H9 (cell line): ENCODE data around the gene CLK2. TPM values are rescaled to one million over a fixed set of nuclear protein-coding genes. Genes with fewer than 3 reads are reported as not detected.

Experiments
- DNase-seq: peaks from one replicate; pipeline ENCODE4 v3.0.0-alpha.2; 2017
- H2AFZ ChIP-seq: one replicate; pipeline ENCODE4 v1.6.1; 2013; ENCODE audit warnings: mild to moderate bottlenecking, low read length, control low read depth, moderate library complexity
- H2AK5ac ChIP-seq: 2 replicates; pipeline ENCODE4 v1.6.1; 2013; ENCODE audit warnings: low read length, control low read depth, mixed read lengths; ENCODE audit not compliant: insufficient read length
- H2BK120ac ChIP-seq: one replicate; pipeline ENCODE4 v1.6.1; 2013; ENCODE audit warnings: low read depth, mild to moderate bottlenecking, low read length, control low read depth, inconsistent platforms; ENCODE audit not compliant: poor library complexity, severe bottlenecking
- H2BK12ac ChIP-seq: 2 replicates; pipeline ENCODE4 v1.6.1; 2013; ENCODE audit warnings: low read length, control low read depth, mixed read lengths, low read depth; ENCODE audit not compliant: insufficient read length
- H2BK15ac ChIP-seq: 2 replicates; pipeline ENCODE4 v1.6.1; 2013; ENCODE audit warnings: low read depth, low read length, control low read depth
- H2BK20ac ChIP-seq: one replicate; pipeline ENCODE4 v1.6.1; 2013; ENCODE audit warnings: low read depth, mild to moderate bottlenecking, low read length, control low read depth, inconsistent platforms; ENCODE audit not compliant: poor library complexity, severe bottlenecking
- H2BK5ac ChIP-seq: 2 replicates; pipeline ENCODE4 v1.6.1; 2013; ENCODE audit warnings: low read length, control low read depth, mixed read lengths; ENCODE audit not compliant: insufficient read length
- H3K14ac ChIP-seq: 2 replicates; pipeline ENCODE4 v1.6.1; 2013; ENCODE audit warnings: low read length, control low read depth; ENCODE audit not compliant: insufficient read depth
- H3K18ac ChIP-seq: 2 replicates; pipeline ENCODE4 v1.6.1; 2013; ENCODE audit warnings: low read depth, mild to moderate bottlenecking, mixed read lengths, low read length, control low read depth; ENCODE audit not compliant: insufficient read length
- H3K23ac ChIP-seq: 2 replicates; pipeline ENCODE4 v1.6.1; 2013; ENCODE audit warnings: low read length, control low read depth, mixed read lengths, low read depth; ENCODE audit not compliant: insufficient read length
- H3K23me2 ChIP-seq: 2 replicates; pipeline ENCODE4 v1.6.1; 2013; ENCODE audit warnings: low read depth, mild to moderate bottlenecking, mixed read lengths, low read length, control low read depth; ENCODE audit not compliant: insufficient read length, poor library complexity, severe bottlenecking
- H3K27ac ChIP-seq: 2 replicates; pipeline ENCODE4 v1.5.1; 2013; ENCODE audit warnings: low read length, control low read depth, mixed read lengths, low read depth; ENCODE audit not compliant: insufficient read length
- H3K27me3 ChIP-seq: 2 replicates; pipeline ENCODE4 v1.6.1; 2013; ENCODE audit warnings: low read length, control low read depth, inconsistent platforms; ENCODE audit not compliant: insufficient read depth
- H3K4ac ChIP-seq: 2 replicates; pipeline ENCODE4 v1.6.1; 2013; ENCODE audit warnings: low read depth, mild to moderate bottlenecking, control low read depth, inconsistent platforms, low read length, moderate library complexity
- H3K4me1 ChIP-seq: 2 replicates; pipeline ENCODE4 v1.6.1; 2013; ENCODE audit warnings: low read length, control low read depth, inconsistent platforms; ENCODE audit not compliant: insufficient read depth
- H3K4me2 ChIP-seq: 2 replicates; pipeline ENCODE4 v1.6.1; 2013; ENCODE audit warnings: low read length, control low read depth, mixed read lengths; ENCODE audit not compliant: insufficient read length, insufficient read depth
- H3K56ac ChIP-seq: 2 replicates; pipeline ENCODE4 v1.6.1; 2013; ENCODE audit warnings: low read depth, mild to moderate bottlenecking, mixed read lengths, low read length, control low read depth; ENCODE audit not compliant: insufficient read length
- H3K79me1 ChIP-seq: 2 replicates; pipeline ENCODE4 v1.6.1; 2013; ENCODE audit warnings: low read depth, mild to moderate bottlenecking, moderate library complexity, low read length, control low read depth, inconsistent platforms; ENCODE audit not compliant: insufficient read depth, poor library complexity, severe bottlenecking
- H3K79me2 ChIP-seq: 2 replicates; pipeline ENCODE4 v1.6.1; 2013; ENCODE audit warnings: low read length, control low read depth, inconsistent platforms; ENCODE audit not compliant: insufficient read depth
- H3K9ac ChIP-seq: 2 replicates; pipeline ENCODE4 v1.6.1; 2013; ENCODE audit warnings: low read length, control low read depth, mixed read lengths; ENCODE audit not compliant: insufficient read length; ENCODE audit errors: extremely low read depth
- H3K9me3 ChIP-seq: one replicate; pipeline ENCODE4 v1.6.1; 2013; ENCODE audit warnings: low read depth, low read length, inconsistent platforms; ENCODE audit not compliant: control insufficient read depth
- H3T11ph ChIP-seq: one replicate; pipeline ENCODE4 v1.6.1; 2013; ENCODE audit warnings: mild to moderate bottlenecking, low read length, control low read depth, inconsistent platforms
- H4K20me1 ChIP-seq: one replicate; pipeline ENCODE4 v1.6.1; 2013; ENCODE audit not compliant: control insufficient read depth, insufficient read length, insufficient read depth
- H4K5ac ChIP-seq: 2 replicates; pipeline ENCODE4 v1.6.1; 2013; ENCODE audit warnings: low read depth, mild to moderate bottlenecking, mixed read lengths, low read length, control low read depth; ENCODE audit not compliant: insufficient read length
- H4K8ac ChIP-seq: replicated peaks from 2 replicates; pipeline ENCODE4 v1.6.1; 2013; ENCODE audit warnings: low read length, control low read depth, mixed read lengths, low read depth; ENCODE audit not compliant: insufficient read length
- H4K91ac ChIP-seq: 2 replicates; pipeline ENCODE4 v1.6.1; 2013; ENCODE audit warnings: low read depth, mild to moderate bottlenecking, moderate library complexity, mixed read lengths, low read length, control low read depth; ENCODE audit not compliant: insufficient read length
- H3K27ac Mint-ChIP-seq, 3 experiments: 2 replicates in 2 of 3; 3 replicates in 1 of 3; pipeline ENCODE4 v1.8.0; 2020 to 2021; ENCODE audit warnings: mixed read lengths in 3 of 3, mild to moderate bottlenecking in 1 of 3, moderate library complexity in 1 of 3
- H3K27me3 Mint-ChIP-seq: 2 replicates; pipeline ENCODE4 v1.8.0; 2021; ENCODE audit warnings: low read depth, mild to moderate bottlenecking, moderate library complexity, mixed read lengths
- H3K36me3 Mint-ChIP-seq, 3 experiments: 2 replicates in 2 of 3; 3 replicates in 1 of 3; pipeline ENCODE4 v1.8.0; 2020 to 2021; ENCODE audit warnings: low read depth in 3 of 3, mixed read lengths in 3 of 3; ENCODE audit not compliant: insufficient read depth in 1 of 3
- H3K4me1 Mint-ChIP-seq, 2 experiments: 2 replicates each; pipeline ENCODE4 v1.8.0; 2020; ENCODE audit warnings: mixed read lengths in 2 of 2
- H3K4me3 Mint-ChIP-seq, 2 experiments: 2 replicates in 1 of 2; 3 replicates in 1 of 2; pipeline ENCODE4 v1.8.0; 2020 to 2021; ENCODE audit warnings: mild to moderate bottlenecking in 2 of 2, mixed read lengths in 2 of 2, moderate library complexity in 1 of 2
- H3K9me3 Mint-ChIP-seq, 2 experiments: 2 replicates in 1 of 2; 3 replicates in 1 of 2; pipeline ENCODE4 v1.8.0; 2020; ENCODE audit warnings: mild to moderate bottlenecking in 2 of 2, mixed read lengths in 2 of 2, moderate library complexity in 1 of 2
- CTCF ChIP-seq: fragments of 200-600 bp; sonication (generic); conservative IDR thresholded peaks from 3 replicates; pipeline ENCODE4 v1.8.0; 2021; ENCODE audit warnings: antibody characterized with exemption, mild to moderate bottlenecking
- WGBS: extraction: QIAGEN DNeasy Blood & Tissue Kit; methylation state at CpG from one replicate; pipeline ENCODE4 v1.1.7; 2013; ENCODE audit warnings: missing lambda C conversion rate, low lambda C conversion rate, mixed read lengths; ENCODE audit not compliant: insufficient read length; ENCODE audit errors: extremely low coverage; 5-methylcytosine and 5-hydroxymethylcytosine counted together
- total RNA-seq: library from RNA; stranded (reverse); gene quantifications from 2 replicates; pipeline ENCODE4 v1.2.1, GENCODE V29; 2021

CLK2 gene
- total RNA-seq, 1 experiment from 2014 or later: 77.5 TPM

- Histone ChIP-seq H2BK12ac (no peak overlapping the region), H3K9ac (no peak overlapping the region), H3K14ac (no peak overlapping the region), H3K23me2 (peaks cover 14% of the 10 kb centered on the region), H4K8ac (no peak overlapping the region), H3K4ac (no peak overlapping the region), H4K91ac (no peak overlapping the region), H4K5ac (no peak overlapping the region), H3K27me3 (no peaks in the 10 kb centered on the region), H3K9me3 (no peaks in the 10 kb centered on the region), H3K79me2 (no peaks in the 10 kb centered on the region), H4K20me1 (no peaks in the 10 kb centered on the region), H2BK120ac (no peak overlapping the region), H3K4me1 (peaks cover 4% of the 10 kb centered on the region; the same call in 1 of the 2 replicates), H3T11ph (no peak overlapping the region), H2BK20ac (no peak overlapping the region), H2AFZ (no peak overlapping the region), H3K56ac (no peak overlapping the region), H2BK5ac (no peak overlapping the region), H3K23ac (no peak overlapping the region), H3K18ac (no peak overlapping the region), H3K27ac (no peak overlapping the region), H2AK5ac (no peak overlapping the region), H2BK15ac (no peak overlapping the region), H3K4me2 (peak overlapping the region; percentile 67), H3K79me1 (no peaks in the 10 kb centered on the region)
- Mint-ChIP-seq H3K27ac (peak overlapping the region in 1 of 3 experiments; percentile 68; a peak in 3 of 7 replicates), H3K36me3 (peaks cover 8 to 31% (median 26%) of the 10 kb centered on the region in 3 experiments; a peak in 6 of 7 replicates), H3K4me3 (peak overlapping the region; percentile 73 to 88), H3K9me3 (no peaks in the 10 kb centered on the region), H3K4me1 (peaks cover 30 to 32% of the 10 kb centered on the region in 2 experiments), H3K27me3 (no peaks in the 10 kb centered on the region; the same call in 1 of the 2 replicates)
- no peak for TF ChIP-seq CTCF
- no peak for DNase-seq
- WGBS: no CpG with 5 or more reads among the region's 35 CpGs
Measured at GRCh38 chr1:155254714-155255242, 18.5 kb downstream of the CLK2 start.
